Measurements from ENCODE around the gene PTGS1. TPM values are rescaled to one million over a fixed set of nuclear protein-coding genes. Genes with fewer than 3 reads are reported as not detected.

Gene PTGS1
- total RNA-seq, 2 donors from 2014 or later, result 0.17 to 0.58 TPM

GRCh38 chr9:122383992-122384461, 13.2 kb downstream of the PTGS1 start:
- Mint-ChIP-seq H3K9me3 (peaks cover 0 to 1% of the 10 kb centered on the region in 2 donors), H3K36me3 (ENCODE audit: insufficient read depth in 2 of 2) (no peaks in the 10 kb centered on the region), H3K4me1 (ENCODE audit: low read depth) (no peaks in the 10 kb centered on the region), H3K27ac (no peak overlapping the region), H3K4me3 (no peak overlapping the region), H3K27me3 (ENCODE audit: low read depth) (peaks cover 23% of the 10 kb centered on the region)
- DNase-seq (no peak), ATAC-seq (replicated peaks in 1 of 2) (no peak)

GRCh38 chr9:122386311-122386872, 15.6 kb downstream of the PTGS1 start:
- Mint-ChIP-seq H3K36me3 (ENCODE audit: insufficient read depth in 2 of 2) (no peaks in the 10 kb centered on the region), H3K27me3 (ENCODE audit: low read depth) (peaks cover 41% of the 10 kb centered on the region), H3K4me3 (no peak overlapping the region), H3K4me1 (ENCODE audit: low read depth) (peaks cover 11% of the 10 kb centered on the region), H3K9me3 (no peaks in the 10 kb centered on the region), H3K27ac (no peak overlapping the region)
- DNase-seq (no peak), ATAC-seq (replicated peaks in 1 of 2) (no peak)

DNA sequence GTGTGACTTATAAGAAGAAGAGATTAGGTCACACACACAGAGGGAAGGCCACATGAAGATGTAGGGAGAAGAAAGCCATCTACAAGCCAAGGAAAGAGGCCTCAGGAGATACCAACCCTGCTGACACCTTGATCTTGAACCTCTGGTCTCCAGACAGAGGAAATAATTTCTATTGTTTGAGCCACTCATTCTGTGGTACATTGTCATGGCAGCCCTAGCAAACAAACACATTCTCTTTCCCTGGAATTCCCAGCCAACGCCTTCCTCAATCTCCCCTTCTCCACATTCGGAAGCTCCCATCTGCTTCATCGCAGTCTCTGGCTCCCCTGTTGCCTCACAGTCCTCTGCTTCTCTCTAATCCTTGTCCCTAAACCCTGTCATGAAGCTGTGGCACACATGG, 16.7 kb downstream of the PTGS1 start:
- DNase-seq (no peak), ATAC-seq (replicated peaks in 1 of 2) (no peak)
- H3K27me3 Mint-ChIP-seq (ENCODE audit: low read depth), result peaks cover 47% of the 10 kb centered on the region
- H3K4me1 Mint-ChIP-seq (ENCODE audit: low read depth), result peaks cover 11% of the 10 kb centered on the region
- H3K36me3 Mint-ChIP-seq (ENCODE audit: insufficient read depth in 2 of 2), result no peaks in the 10 kb centered on the region
- H3K9me3 Mint-ChIP-seq, result no peaks in the 10 kb centered on the region
- H3K27ac Mint-ChIP-seq, result no peak overlapping the region
- no peak overlapping the region for H3K4me3 Mint-ChIP-seq

- peaks cover 42% of the 10 kb centered on the region for H3K27me3 Mint-ChIP-seq (ENCODE audit: low read depth)
- H3K27ac Mint-ChIP-seq, result no peak overlapping the region
- ATAC-seq (replicated peaks in 1 of 2) (no peak), DNase-seq (no peak)
- no peak overlapping the region for H3K4me3 Mint-ChIP-seq
- H3K4me1 Mint-ChIP-seq (ENCODE audit: low read depth), result peaks cover 11% of the 10 kb centered on the region
- H3K36me3 Mint-ChIP-seq (ENCODE audit: insufficient read depth in 2 of 2), result no peaks in the 10 kb centered on the region
- no peaks in the 10 kb centered on the region for H3K9me3 Mint-ChIP-seq
Measured at GRCh38 chr9:122389195-122389594, 18.4 kb downstream of the PTGS1 start.

DNA sequence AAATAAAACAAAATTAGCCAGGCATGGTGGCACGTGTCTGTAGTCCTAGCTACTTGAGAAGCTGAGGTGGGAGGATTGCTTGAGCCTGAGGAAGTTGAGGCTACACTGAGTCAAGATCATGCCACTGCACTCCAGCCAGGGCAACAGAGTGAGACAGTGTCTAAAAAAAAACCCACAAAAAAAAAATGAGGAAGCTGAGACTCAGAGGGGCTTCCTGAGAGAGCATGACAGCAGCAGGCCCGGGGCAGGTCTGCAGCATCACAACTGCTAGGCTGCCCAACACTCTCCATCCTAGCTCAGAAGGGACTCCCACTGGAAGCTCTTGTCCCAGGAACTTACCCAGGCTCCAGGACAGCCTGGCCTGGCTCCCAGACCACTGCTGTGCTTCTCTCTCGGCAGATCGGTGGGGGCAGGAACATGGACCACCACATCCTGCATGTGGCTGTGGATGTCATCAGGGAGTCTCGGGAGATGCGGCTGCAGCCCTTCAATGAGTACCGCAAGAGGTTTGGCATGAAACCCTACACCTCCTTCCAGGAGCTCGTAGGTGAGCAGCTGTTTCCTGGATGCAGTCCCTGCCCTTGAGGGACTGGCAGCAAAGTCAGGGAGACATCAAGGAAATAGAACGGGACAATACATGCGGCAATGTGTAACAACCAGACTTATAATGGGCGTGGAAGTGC, 19.1 kb downstream of the PTGS1 start:
- no peaks in the 10 kb centered on the region for H3K36me3 Mint-ChIP-seq (ENCODE audit: insufficient read depth in 2 of 2)
- H3K4me3 Mint-ChIP-seq, result no peak overlapping the region
- ATAC-seq (replicated peaks in 1 of 2) (peak in 1 of 2 donors; percentile 24), DNase-seq (no peak)
- peaks cover 50% of the 10 kb centered on the region for H3K27me3 Mint-ChIP-seq (ENCODE audit: low read depth)
- H3K9me3 Mint-ChIP-seq, result no peaks in the 10 kb centered on the region
- H3K4me1 Mint-ChIP-seq (ENCODE audit: low read depth), result peaks cover 11% of the 10 kb centered on the region
- no peak overlapping the region for H3K27ac Mint-ChIP-seq

DNA sequence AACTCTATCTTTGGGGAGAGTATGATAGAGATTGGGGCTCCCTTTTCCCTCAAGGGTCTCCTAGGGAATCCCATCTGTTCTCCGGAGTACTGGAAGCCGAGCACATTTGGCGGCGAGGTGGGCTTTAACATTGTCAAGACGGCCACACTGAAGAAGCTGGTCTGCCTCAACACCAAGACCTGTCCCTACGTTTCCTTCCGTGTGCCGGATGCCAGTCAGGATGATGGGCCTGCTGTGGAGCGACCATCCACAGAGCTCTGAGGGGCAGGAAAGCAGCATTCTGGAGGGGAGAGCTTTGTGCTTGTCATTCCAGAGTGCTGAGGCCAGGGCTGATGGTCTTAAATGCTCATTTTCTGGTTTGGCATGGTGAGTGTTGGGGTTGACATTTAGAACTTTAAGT, 21.5 kb downstream of the PTGS1 start:
- no peak for ATAC-seq (replicated peaks in 1 of 2)
- no peaks in the 10 kb centered on the region for H3K9me3 Mint-ChIP-seq
- H3K4me3 Mint-ChIP-seq, result no peak overlapping the region
- H3K27ac Mint-ChIP-seq, result no peak overlapping the region
- H3K4me1 Mint-ChIP-seq (ENCODE audit: low read depth), result peaks cover 11% of the 10 kb centered on the region
- peaks cover 47% of the 10 kb centered on the region for H3K27me3 Mint-ChIP-seq (ENCODE audit: low read depth)
- H3K36me3 Mint-ChIP-seq (ENCODE audit: insufficient read depth in 2 of 2), result no peaks in the 10 kb centered on the region
- no peak for DNase-seq

DNA sequence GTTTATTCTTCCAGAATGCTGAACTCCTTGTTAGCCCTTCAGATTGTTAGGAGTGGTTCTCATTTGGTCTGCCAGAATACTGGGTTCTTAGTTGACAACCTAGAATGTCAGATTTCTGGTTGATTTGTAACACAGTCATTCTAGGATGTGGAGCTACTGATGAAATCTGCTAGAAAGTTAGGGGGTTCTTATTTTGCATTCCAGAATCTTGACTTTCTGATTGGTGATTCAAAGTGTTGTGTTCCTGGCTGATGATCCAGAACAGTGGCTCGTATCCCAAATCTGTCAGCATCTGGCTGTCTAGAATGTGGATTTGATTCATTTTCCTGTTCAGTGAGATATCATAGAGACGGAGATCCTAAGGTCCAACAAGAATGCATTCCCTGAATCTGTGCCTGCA, 21.9 kb downstream of the PTGS1 start:
- ATAC-seq (replicated peaks in 1 of 2) (no peak), DNase-seq (no peak)
- Mint-ChIP-seq H3K4me3 (no peak overlapping the region), H3K27ac (no peak overlapping the region), H3K27me3 (ENCODE audit: low read depth) (peaks cover 51% of the 10 kb centered on the region), H3K9me3 (no peaks in the 10 kb centered on the region), H3K36me3 (ENCODE audit: insufficient read depth in 2 of 2) (no peaks in the 10 kb centered on the region), H3K4me1 (ENCODE audit: low read depth) (peaks cover 11% of the 10 kb centered on the region)

DNA sequence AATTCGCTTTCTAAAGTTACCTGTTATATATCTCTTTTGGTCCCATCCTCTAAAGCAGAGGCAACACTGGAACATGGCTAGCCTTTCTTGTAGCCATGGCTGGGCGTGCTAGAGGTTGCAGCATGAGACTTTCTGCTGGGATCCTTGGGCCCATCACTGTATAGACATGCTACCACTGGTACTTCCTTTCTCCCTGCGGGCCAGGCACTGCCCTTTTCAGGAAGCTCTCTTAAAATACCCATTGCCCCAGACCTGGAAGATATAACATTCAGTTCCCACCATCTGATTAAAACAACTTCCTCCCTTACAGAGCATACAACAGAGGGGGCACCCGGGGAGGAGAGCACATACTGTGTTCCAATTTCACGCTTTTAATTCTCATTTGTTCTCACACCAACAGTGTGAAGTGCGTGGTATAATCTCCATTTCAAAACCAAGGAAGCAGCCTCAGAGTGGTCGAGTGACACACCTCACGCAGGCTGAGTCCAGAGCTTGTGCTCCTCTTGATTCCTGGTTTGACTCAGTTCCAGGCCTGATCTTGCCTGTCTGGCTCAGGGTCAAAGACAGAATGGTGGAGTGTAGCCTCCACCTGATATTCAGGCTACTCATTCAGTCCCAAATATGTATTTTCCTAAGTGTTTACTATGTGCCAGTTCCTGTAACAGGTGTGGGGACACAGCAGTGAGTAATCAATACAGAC, 22.6 kb downstream of the PTGS1 start:
- H3K27ac Mint-ChIP-seq, result no peak overlapping the region
- H3K27me3 Mint-ChIP-seq (ENCODE audit: low read depth), result peaks cover 52% of the 10 kb centered on the region
- H3K4me1 Mint-ChIP-seq (ENCODE audit: low read depth), result peaks cover 11% of the 10 kb centered on the region
- H3K36me3 Mint-ChIP-seq (ENCODE audit: insufficient read depth in 2 of 2), result no peaks in the 10 kb centered on the region
- no peak for DNase-seq
- peak; percentile 19 to 24 for ATAC-seq (replicated peaks in 1 of 2)
- H3K4me3 Mint-ChIP-seq, result no peak overlapping the region
- no peaks in the 10 kb centered on the region for H3K9me3 Mint-ChIP-seq

- Mint-ChIP-seq H3K9me3 (peaks cover 0 to 3% of the 10 kb centered on the region in 2 donors), H3K4me1 (ENCODE audit: low read depth) (peaks cover 9% of the 10 kb centered on the region), H3K27ac (no peak overlapping the region), H3K4me3 (no peak overlapping the region), H3K27me3 (ENCODE audit: low read depth) (peaks cover 41% of the 10 kb centered on the region), H3K36me3 (ENCODE audit: insufficient read depth in 2 of 2) (peaks cover 0 to 2% of the 10 kb centered on the region in 2 donors)
- DNase-seq (no peak), ATAC-seq (replicated peaks in 1 of 2) (no peak)
Measured at GRCh38 chr9:122394265-122395125, 23.7 kb downstream of the PTGS1 start.

- peaks cover under 1% of the 10 kb centered on the region for H3K4me1 Mint-ChIP-seq (ENCODE audit: low read depth)
- DNase-seq (no peak), ATAC-seq (replicated peaks in 1 of 2) (no peak)
- peaks cover 0 to 9% of the 10 kb centered on the region in 2 donors for H3K36me3 Mint-ChIP-seq (ENCODE audit: insufficient read depth in 2 of 2)
- H3K4me3 Mint-ChIP-seq, result no peak overlapping the region
- no peak overlapping the region for H3K27ac Mint-ChIP-seq
- peaks cover 4 to 6% of the 10 kb centered on the region in 2 donors for H3K9me3 Mint-ChIP-seq
- peaks cover 26% of the 10 kb centered on the region for H3K27me3 Mint-ChIP-seq (ENCODE audit: low read depth)
Measured at GRCh38 chr9:122396614-122397148, 25.9 kb downstream of the PTGS1 start.

- Mint-ChIP-seq H3K9me3 (peaks cover 4 to 8% of the 10 kb centered on the region in 2 donors), H3K27ac (no peak overlapping the region), H3K27me3 (ENCODE audit: low read depth) (peaks cover 18% of the 10 kb centered on the region), H3K4me3 (no peak overlapping the region), H3K4me1 (ENCODE audit: low read depth) (peaks cover 12% of the 10 kb centered on the region), H3K36me3 (ENCODE audit: insufficient read depth in 2 of 2) (peaks cover 2 to 9% of the 10 kb centered on the region in 2 donors)
- ATAC-seq (replicated peaks in 1 of 2) (no peak), DNase-seq (no peak)
Measured at GRCh38 chr9:122397749-122398148, 26.9 kb downstream of the PTGS1 start.

GRCh38 chr9:122398371-122398924, 27.6 kb downstream of the PTGS1 start:
- H3K36me3 Mint-ChIP-seq (ENCODE audit: insufficient read depth in 2 of 2), result peaks cover 2 to 9% of the 10 kb centered on the region in 2 donors
- peaks cover 17% of the 10 kb centered on the region for H3K27me3 Mint-ChIP-seq (ENCODE audit: low read depth)
- no peak overlapping the region for H3K4me3 Mint-ChIP-seq
- DNase-seq (no peak), ATAC-seq (replicated peaks in 1 of 2) (no peak)
- H3K27ac Mint-ChIP-seq, result no peak overlapping the region
- peaks cover 16% of the 10 kb centered on the region for H3K4me1 Mint-ChIP-seq (ENCODE audit: low read depth)
- H3K9me3 Mint-ChIP-seq, result peaks cover 4 to 8% of the 10 kb centered on the region in 2 donors

Measured in activated T-cell treated with anti-CD3 and anti-CD28 coated beads, Interleukin-2, amount 50 U/mL, for 72 hours (primary cell).